Measurements from ENCODE around the gene FKTN. TPM values are rescaled to one million over a fixed set of nuclear protein-coding genes. Genes with fewer than 3 reads are reported as not detected.

The FKTN gene
- total and polyA plus RNA-seq, 4 experiments from 2014 or later, result 0.18 to 14.2 (median 7.5) TPM

GRCh38 chr9:105679257-105680022 is 121.5 kb downstream of the FKTN start:
- DNase-seq, result no peak
- H3K27me3 ChIP-seq (ENCODE audit: insufficient read depth, low read length), result no peaks in the 10 kb centered on the region
- Mint-ChIP-seq H3K4me1 (no peaks in the 10 kb centered on the region), H3K27me3 (no peaks in the 10 kb centered on the region), H3K27ac (no peak overlapping the region), H3K9me3 (no peaks in the 10 kb centered on the region), H3K4me3 (no peak overlapping the region), H3K36me3 (no peaks in the 10 kb centered on the region)
- H3K27ac ChIP-seq (ENCODE audit: low read depth, low read length), result no peak overlapping the region
- ChIA-PET POLR2A (ENCODE audit: partially characterized antibody) (no interaction called here), CTCF (ENCODE audit: partially characterized antibody) (interaction anchor here (1.1 kb wide), 1 partner anchor 39 kb away, joined by 3 read pairs; no protein-coding TSS in a partner anchor)
- no peaks in the 10 kb centered on the region for H3K36me3 ChIP-seq (ENCODE audit: insufficient read depth, low read length)
- no peaks in the 10 kb centered on the region for H3K4me1 ChIP-seq (ENCODE audit: insufficient read depth, low read length)
- no peak overlapping the region for H3K4me3 ChIP-seq (ENCODE audit: low read length in 2 of 2)
- no peaks in the 10 kb centered on the region for H3K9me3 ChIP-seq (ENCODE audit: control insufficient read depth in 1 of 2, low read length in 2 of 2)
- intact Hi-C loops (cut with micrococcal nuclease), result no loop called here

GRCh38 chr9:105681313-105681712 is 123.4 kb downstream of the FKTN start:
- Histone ChIP-seq H3K9me3 (ENCODE audit: control insufficient read depth in 1 of 2, low read length in 2 of 2) (no peaks in the 10 kb centered on the region), H3K27ac (ENCODE audit: low read depth, low read length) (no peak overlapping the region), H3K27me3 (ENCODE audit: insufficient read depth, low read length) (no peaks in the 10 kb centered on the region), H3K4me1 (ENCODE audit: insufficient read depth, low read length) (no peaks in the 10 kb centered on the region), H3K4me3 (ENCODE audit: low read length in 2 of 2) (no peak overlapping the region), H3K36me3 (ENCODE audit: insufficient read depth, low read length) (no peaks in the 10 kb centered on the region)
- no peak overlapping the region for H3K27ac Mint-ChIP-seq
- ChIA-PET POLR2A (ENCODE audit: partially characterized antibody) (no interaction called here), CTCF (ENCODE audit: partially characterized antibody) (interaction anchor here (1.0 kb wide), 1 partner anchor 37 kb away, joined by 3 read pairs; no protein-coding TSS in a partner anchor)
- no peaks in the 10 kb centered on the region for H3K4me1 Mint-ChIP-seq
- H3K27me3 Mint-ChIP-seq, result no peaks in the 10 kb centered on the region
- H3K4me3 Mint-ChIP-seq, result no peak overlapping the region
- H3K36me3 Mint-ChIP-seq, result no peaks in the 10 kb centered on the region
- DNase-seq, result no peak
- intact Hi-C loops (cut with micrococcal nuclease), result no loop called here
- no peaks in the 10 kb centered on the region for H3K9me3 Mint-ChIP-seq

- CTCF ChIA-PET (ENCODE audit: partially characterized antibody), result interaction anchor here (1.0 kb wide), 1 partner anchor 36 kb away, joined by 3 read pairs; no protein-coding TSS in a partner anchor
- POLR2A ChIA-PET (ENCODE audit: partially characterized antibody), result no interaction called here
- Histone ChIP-seq H3K36me3 (ENCODE audit: insufficient read depth, low read length) (no peaks in the 10 kb centered on the region), H3K27ac (ENCODE audit: low read depth, low read length) (no peak overlapping the region), H3K4me3 (ENCODE audit: low read length in 2 of 2) (no peak overlapping the region), H3K9me3 (ENCODE audit: control insufficient read depth in 1 of 2, low read length in 2 of 2) (no peaks in the 10 kb centered on the region), H3K4me1 (ENCODE audit: insufficient read depth, low read length) (no peaks in the 10 kb centered on the region), H3K27me3 (ENCODE audit: insufficient read depth, low read length) (no peaks in the 10 kb centered on the region)
- H3K9me3 Mint-ChIP-seq, result no peaks in the 10 kb centered on the region
- intact Hi-C loops (cut with micrococcal nuclease), result no loop called here
- no peak for DNase-seq
- no peaks in the 10 kb centered on the region for H3K4me1 Mint-ChIP-seq
- no peak overlapping the region for H3K4me3 Mint-ChIP-seq
- H3K27me3 Mint-ChIP-seq, result no peaks in the 10 kb centered on the region
- H3K27ac Mint-ChIP-seq, result no peak overlapping the region
- H3K36me3 Mint-ChIP-seq, result no peaks in the 10 kb centered on the region
These were observed 123.8 kb downstream of the FKTN start for GRCh38 chr9:105681724-105682123.

GRCh38 chr9:105683688-105684275 is 125.9 kb downstream of the FKTN start:
- ChIA-PET CTCF (ENCODE audit: partially characterized antibody) (no interaction called here), POLR2A (ENCODE audit: partially characterized antibody) (no interaction called here)
- H3K4me1 Mint-ChIP-seq, result no peaks in the 10 kb centered on the region

GRCh38 chr9:105686936-105687335 is 129.0 kb downstream of the FKTN start:
- ChIA-PET CTCF (ENCODE audit: partially characterized antibody) (no interaction called here), POLR2A (ENCODE audit: partially characterized antibody) (no interaction called here)
- no peaks in the 10 kb centered on the region for H3K9me3 ChIP-seq (ENCODE audit: control insufficient read depth in 1 of 2, low read length in 2 of 2)
- no peak overlapping the region for H3K27ac ChIP-seq (ENCODE audit: low read depth, low read length)
- H3K9me3 Mint-ChIP-seq, result no peaks in the 10 kb centered on the region
- H3K4me3 ChIP-seq (ENCODE audit: low read length in 2 of 2), result no peak overlapping the region
- H3K27me3 ChIP-seq (ENCODE audit: insufficient read depth, low read length), result peaks cover 4% of the 10 kb centered on the region
- H3K4me1 ChIP-seq (ENCODE audit: insufficient read depth, low read length), result no peaks in the 10 kb centered on the region
- DNase-seq, result no peak
- no peaks in the 10 kb centered on the region for H3K4me1 Mint-ChIP-seq
- no peak overlapping the region for H3K27ac Mint-ChIP-seq
- H3K36me3 Mint-ChIP-seq, result no peaks in the 10 kb centered on the region
- no peaks in the 10 kb centered on the region for H3K36me3 ChIP-seq (ENCODE audit: insufficient read depth, low read length)
- intact Hi-C loops (cut with micrococcal nuclease), result no loop called here
- H3K27me3 Mint-ChIP-seq, result peaks cover 5 to 17% of the 10 kb centered on the region in 2 donors
- no peak overlapping the region for H3K4me3 Mint-ChIP-seq

More at GRCh38 chr9:105683688-105684275, 125.9 kb downstream of the FKTN start:
- Histone ChIP-seq H3K36me3 (ENCODE audit: insufficient read depth, low read length) (no peaks in the 10 kb centered on the region), H3K4me1 (ENCODE audit: insufficient read depth, low read length) (no peaks in the 10 kb centered on the region), H3K4me3 (ENCODE audit: low read length in 2 of 2) (no peak overlapping the region), H3K27me3 (ENCODE audit: insufficient read depth, low read length) (no peaks in the 10 kb centered on the region), H3K27ac (ENCODE audit: low read depth, low read length) (no peak overlapping the region), H3K9me3 (ENCODE audit: control insufficient read depth in 1 of 2, low read length in 2 of 2) (no peaks in the 10 kb centered on the region)
- no peak overlapping the region for H3K27ac Mint-ChIP-seq
- intact Hi-C loops (cut with micrococcal nuclease), result no loop called here
- no peak overlapping the region for H3K4me3 Mint-ChIP-seq
- H3K27me3 Mint-ChIP-seq, result peaks cover 1 to 2% of the 10 kb centered on the region in 2 donors
- H3K36me3 Mint-ChIP-seq, result no peaks in the 10 kb centered on the region
- H3K9me3 Mint-ChIP-seq, result no peaks in the 10 kb centered on the region
- DNase-seq, result no peak

Other genes starting within 250 kb of the FKTN start
- 1 to 10 TPM; 1.6 TPM for gene FSD1L, start 110.1 kb upstream of the FKTN start, total RNA-seq
- gene FSD1L, start 110.1 kb upstream of the FKTN start, polyA plus RNA-seq, result 1 to 10 TPM; 1.2 to 2.0 TPM
- not detected for gene TAL2, start 104.3 kb downstream of the FKTN start, total RNA-seq
- not detected for gene TAL2, start 104.3 kb downstream of the FKTN start, polyA plus RNA-seq
- 10 to 100 TPM; 13.4 to 16.6 TPM for gene TMEM38B, start 136.4 kb downstream of the FKTN start, total RNA-seq
- 10 to 100 TPM; 18.0 to 23.3 TPM for gene TMEM38B, start 136.4 kb downstream of the FKTN start, polyA plus RNA-seq

Measured in CD4-positive, alpha-beta memory T cell (primary cell).